ENCODE data around the gene MYLIP. TPM values are rescaled to one million over a fixed set of nuclear protein-coding genes. Genes with fewer than 3 reads are reported as not detected.

MYLIP gene
- total RNA-seq, 4 donors from 2014 or later, result 20.1 to 46.2 (median 24.7) TPM

DNA sequence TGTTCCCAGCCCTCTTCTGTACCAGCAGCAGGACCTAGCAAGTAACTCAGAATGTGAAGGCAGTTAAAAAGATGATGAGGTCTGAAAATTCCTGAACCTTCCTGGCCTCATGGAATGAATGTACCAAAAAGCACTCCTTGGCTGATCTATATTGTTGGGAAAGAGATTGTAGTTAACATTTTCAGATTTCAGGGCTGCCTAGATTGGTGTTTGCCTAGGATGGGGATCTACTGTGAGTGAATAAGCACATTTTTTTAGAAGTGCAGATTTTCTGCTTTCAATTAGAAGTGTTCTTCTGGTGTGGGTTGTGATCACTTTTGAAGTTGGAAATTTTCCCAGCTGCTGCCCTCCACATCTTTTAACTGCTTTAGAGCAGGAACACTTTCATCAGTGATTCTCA is 6.2 kb downstream of the MYLIP start:
- no peak overlapping the region for H3K27ac ChIP-seq

DNA sequence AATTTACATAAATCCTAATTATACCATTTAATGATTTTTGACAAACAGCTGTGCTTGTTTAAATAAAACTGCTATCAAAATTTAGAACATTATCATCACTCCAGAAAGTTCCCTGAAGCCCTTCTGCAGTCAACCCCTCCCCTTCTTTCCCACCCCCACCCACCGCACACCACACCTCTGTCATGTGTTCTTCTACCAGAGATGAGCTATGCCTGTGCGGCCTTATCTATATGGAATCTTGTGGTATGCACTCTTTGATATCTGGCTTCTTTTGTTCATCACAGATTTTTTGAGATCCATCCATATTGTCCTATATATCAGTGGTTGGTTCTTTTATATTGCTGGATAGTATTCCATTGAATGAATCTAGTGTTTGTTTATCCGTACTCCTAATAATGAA is 7.2 kb downstream of the MYLIP start:
- H3K4me1 ChIP-seq, result peaks cover 0 to 80% (median 18%) of the 10 kb centered on the region in 4 donors
- no peak overlapping the region for H3K4me3 ChIP-seq
- no peak overlapping the region for H3K27ac ChIP-seq
- peaks cover 0 to 4% (median 0%) of the 10 kb centered on the region in 3 donors for H3K36me3 ChIP-seq
- no peaks in the 10 kb centered on the region for H3K9me3 ChIP-seq
- no peak for TF ChIP-seq POLR2A (IDR thresholded peaks at IDR 0.05)
- TF ChIP-seq, protein P1, sequence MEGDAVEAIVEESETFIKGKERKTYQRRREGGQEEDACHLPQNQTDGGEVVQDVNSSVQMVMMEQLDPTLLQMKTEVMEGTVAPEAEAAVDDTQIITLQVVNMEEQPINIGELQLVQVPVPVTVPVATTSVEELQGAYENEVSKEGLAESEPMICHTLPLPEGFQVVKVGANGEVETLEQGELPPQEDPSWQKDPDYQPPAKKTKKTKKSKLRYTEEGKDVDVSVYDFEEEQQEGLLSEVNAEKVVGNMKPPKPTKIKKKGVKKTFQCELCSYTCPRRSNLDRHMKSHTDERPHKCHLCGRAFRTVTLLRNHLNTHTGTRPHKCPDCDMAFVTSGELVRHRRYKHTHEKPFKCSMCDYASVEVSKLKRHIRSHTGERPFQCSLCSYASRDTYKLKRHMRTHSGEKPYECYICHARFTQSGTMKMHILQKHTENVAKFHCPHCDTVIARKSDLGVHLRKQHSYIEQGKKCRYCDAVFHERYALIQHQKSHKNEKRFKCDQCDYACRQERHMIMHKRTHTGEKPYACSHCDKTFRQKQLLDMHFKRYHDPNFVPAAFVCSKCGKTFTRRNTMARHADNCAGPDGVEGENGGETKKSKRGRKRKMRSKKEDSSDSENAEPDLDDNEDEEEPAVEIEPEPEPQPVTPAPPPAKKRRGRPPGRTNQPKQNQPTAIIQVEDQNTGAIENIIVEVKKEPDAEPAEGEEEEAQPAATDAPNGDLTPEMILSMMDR (IDR thresholded peaks at IDR 0.05), result no peak
- no peaks in the 10 kb centered on the region for H3K27me3 ChIP-seq
- DNase-seq, result no peak

More for the DNA sequence above, 6.2 kb downstream of the MYLIP start:
- peaks cover 0 to 80% (median 18%) of the 10 kb centered on the region in 4 donors for H3K4me1 ChIP-seq
- DNase-seq, result no peak
- no peaks in the 10 kb centered on the region for H3K9me3 ChIP-seq
- no peak overlapping the region for H3K4me3 ChIP-seq
- TF ChIP-seq, protein P1 (IDR thresholded peaks at IDR 0.05), result no peak
- TF ChIP-seq POLR2A (IDR thresholded peaks at IDR 0.05), result no peak
- H3K36me3 ChIP-seq, result peaks cover 0 to 4% (median 0%) of the 10 kb centered on the region in 3 donors
- no peaks in the 10 kb centered on the region for H3K27me3 ChIP-seq

DNA sequence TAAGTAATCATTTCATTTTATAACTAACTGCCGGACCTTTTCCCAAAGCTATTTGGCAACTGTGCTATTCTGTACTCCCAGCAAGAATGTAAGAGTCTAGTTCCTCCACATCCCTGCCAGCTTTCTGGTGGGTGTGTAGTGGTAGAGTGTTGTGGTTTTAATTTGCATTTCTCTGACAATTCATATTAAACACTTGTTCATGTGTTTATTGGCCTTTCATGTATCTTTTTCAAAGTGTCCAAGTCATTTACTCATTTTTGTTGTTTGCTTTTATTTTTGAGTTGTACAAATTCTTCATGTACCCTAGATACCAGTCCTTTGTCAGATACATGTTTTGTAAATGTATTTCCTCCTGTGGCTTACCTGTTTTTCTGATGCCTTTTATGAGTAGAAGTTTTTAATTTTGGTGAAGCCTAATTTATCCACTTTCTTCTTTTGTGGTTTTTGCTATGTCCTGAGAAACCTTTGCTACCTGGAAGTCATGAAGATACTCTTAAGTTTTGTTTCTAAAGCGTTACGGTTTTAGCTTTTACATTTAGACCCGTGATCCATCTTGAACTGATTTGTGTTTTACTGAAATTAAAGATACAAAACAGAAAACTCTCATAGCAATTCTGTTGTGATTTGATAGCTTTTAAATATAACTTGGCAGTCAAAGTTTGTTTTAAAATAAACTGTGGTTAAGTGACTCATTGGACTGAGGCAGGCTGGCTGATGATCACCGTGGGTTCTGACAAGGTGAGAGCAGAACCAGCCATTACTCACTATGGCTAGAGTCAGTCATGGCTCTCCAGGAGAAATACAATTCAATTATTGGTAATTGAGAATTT is 8.0 kb downstream of the MYLIP start:
- Histone ChIP-seq H3K27ac (no peak overlapping the region), H3K36me3 (peaks cover 0 to 8% (median 0%) of the 10 kb centered on the region in 3 donors), H3K27me3 (no peaks in the 10 kb centered on the region), H3K4me1 (peaks cover 0 to 76% (median 17%) of the 10 kb centered on the region in 4 donors), H3K9me3 (no peaks in the 10 kb centered on the region), H3K4me3 (no peak overlapping the region)
- TF ChIP-seq POLR2A (IDR thresholded peaks at IDR 0.05), result no peak
- TF ChIP-seq, protein P1 (IDR thresholded peaks at IDR 0.05), result no peak
- no peak for DNase-seq

DNA sequence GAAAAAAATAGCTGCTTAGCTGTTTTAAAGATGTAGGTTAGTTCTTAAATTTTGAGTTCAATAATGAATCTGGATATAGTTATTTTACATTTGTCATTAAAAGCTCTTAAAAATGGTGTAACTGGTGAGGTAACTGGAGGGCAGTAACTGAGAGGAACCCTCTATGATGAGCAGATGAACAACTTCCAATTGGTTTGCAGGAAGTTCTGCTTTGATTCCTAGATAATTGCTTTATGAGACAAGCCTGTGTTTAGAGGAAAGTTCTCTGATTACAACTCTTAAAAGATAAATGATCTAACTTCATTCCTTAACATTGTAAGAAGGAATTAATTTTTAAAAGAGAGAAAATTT is 8.5 kb downstream of the MYLIP start:
- TF ChIP-seq, protein P1 (IDR thresholded peaks at IDR 0.05), result no peak
- no peak for TF ChIP-seq POLR2A (IDR thresholded peaks at IDR 0.05)
- no peak overlapping the region for H3K27ac ChIP-seq
- no peak overlapping the region for H3K4me3 ChIP-seq
- peaks cover 0 to 14% (median 0%) of the 10 kb centered on the region in 3 donors for H3K36me3 ChIP-seq
- H3K4me1 ChIP-seq, result peaks cover 0 to 70% (median 14%) of the 10 kb centered on the region in 4 donors
- no peaks in the 10 kb centered on the region for H3K9me3 ChIP-seq
- DNase-seq, result no peak
- no peaks in the 10 kb centered on the region for H3K27me3 ChIP-seq

DNA sequence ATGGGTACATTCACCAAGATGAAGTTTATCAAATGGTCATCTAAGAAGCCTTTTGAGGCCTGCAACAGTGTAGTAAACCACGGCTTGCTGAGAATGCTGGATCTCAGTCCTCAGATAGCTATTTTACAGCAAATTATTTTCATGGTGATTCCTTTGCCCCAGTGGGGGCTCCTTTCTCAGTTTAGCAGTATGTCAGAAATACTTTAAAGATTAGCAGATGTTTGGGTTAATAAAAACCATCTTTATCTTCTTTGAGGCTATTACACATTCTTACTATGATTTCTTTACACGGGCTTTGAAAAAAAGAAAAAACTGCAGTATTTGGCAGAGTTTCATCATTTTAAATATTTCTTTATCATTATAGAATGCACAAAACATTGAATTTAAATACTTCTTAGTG is 10.7 kb downstream of the MYLIP start:
- no peak for DNase-seq
- Histone ChIP-seq H3K4me1 (peaks cover 0 to 50% (median 11%) of the 10 kb centered on the region in 4 donors), H3K27ac (no peak overlapping the region)

More for the DNA sequence above, 10.7 kb downstream of the MYLIP start:
- H3K36me3 ChIP-seq, result peaks cover 0 to 31% (median 0%) of the 10 kb centered on the region in 3 donors
- H3K9me3 ChIP-seq, result no peaks in the 10 kb centered on the region
- H3K4me3 ChIP-seq, result no peak overlapping the region
- H3K27me3 ChIP-seq, result no peaks in the 10 kb centered on the region
- TF ChIP-seq, protein P1 (IDR thresholded peaks at IDR 0.05), result no peak
- no peak for TF ChIP-seq POLR2A (IDR thresholded peaks at IDR 0.05)

Data from Peyer's patch (tissue), 4 donors.